Testis (tissue), 2 donors: Measurements from ENCODE around the gene AGXT2.

Experiments used
- POLR2A ChIP-seq: fragments of 450-650 bp; IDR thresholded peaks from one replicate; pipeline ENCODE4 v1.6.1; 2017; ENCODE audit warnings: antibody characterized with exemption, mild to moderate bottlenecking, moderate library complexity
- TF ChIP-seq, protein P1 (sequence below), 3 experiments: fragments of 450-650 bp in 2 of 3; fragments of 200-600 bp in 1 of 3; sonication (generic) in 1 of 3; IDR thresholded peaks; one replicate each; pipeline ENCODE4 v1.5.1; 2016 to 2019; ENCODE audit warnings: antibody characterized with exemption in 3 of 3, mild to moderate bottlenecking in 2 of 3, moderate library complexity in 1 of 3

GRCh38 chr5:35059251-35059650 is 11.5 kb upstream of the AGXT2 start:
- TF ChIP-seq, protein P1, sequence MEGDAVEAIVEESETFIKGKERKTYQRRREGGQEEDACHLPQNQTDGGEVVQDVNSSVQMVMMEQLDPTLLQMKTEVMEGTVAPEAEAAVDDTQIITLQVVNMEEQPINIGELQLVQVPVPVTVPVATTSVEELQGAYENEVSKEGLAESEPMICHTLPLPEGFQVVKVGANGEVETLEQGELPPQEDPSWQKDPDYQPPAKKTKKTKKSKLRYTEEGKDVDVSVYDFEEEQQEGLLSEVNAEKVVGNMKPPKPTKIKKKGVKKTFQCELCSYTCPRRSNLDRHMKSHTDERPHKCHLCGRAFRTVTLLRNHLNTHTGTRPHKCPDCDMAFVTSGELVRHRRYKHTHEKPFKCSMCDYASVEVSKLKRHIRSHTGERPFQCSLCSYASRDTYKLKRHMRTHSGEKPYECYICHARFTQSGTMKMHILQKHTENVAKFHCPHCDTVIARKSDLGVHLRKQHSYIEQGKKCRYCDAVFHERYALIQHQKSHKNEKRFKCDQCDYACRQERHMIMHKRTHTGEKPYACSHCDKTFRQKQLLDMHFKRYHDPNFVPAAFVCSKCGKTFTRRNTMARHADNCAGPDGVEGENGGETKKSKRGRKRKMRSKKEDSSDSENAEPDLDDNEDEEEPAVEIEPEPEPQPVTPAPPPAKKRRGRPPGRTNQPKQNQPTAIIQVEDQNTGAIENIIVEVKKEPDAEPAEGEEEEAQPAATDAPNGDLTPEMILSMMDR (IDR thresholded peaks at IDR 0.05) = no peak
- no peak for TF ChIP-seq POLR2A
